Esophagus mucosa (tissue), 1 donor: ENCODE results near the gene TBCA. TPM values are rescaled to one million over a fixed set of nuclear protein-coding genes. Genes with fewer than 3 reads are reported as not detected.

Experiments used
- ATAC-seq: fragments of 200-7000 bp; cut with Tn5 transposase; one replicate; pipeline ENCODE4 v1.9.1; 2020
- total RNA-seq: library from RNA; stranded (reverse); gene quantifications from one replicate; pipeline ENCODE4 v1.2.4, GENCODE V29; 2023
- donor health status: DM: yes; HTN: yes; CAD: no.

Gene TBCA
- total RNA-seq, 1 donor from 2014 or later: 132 TPM

DNA sequence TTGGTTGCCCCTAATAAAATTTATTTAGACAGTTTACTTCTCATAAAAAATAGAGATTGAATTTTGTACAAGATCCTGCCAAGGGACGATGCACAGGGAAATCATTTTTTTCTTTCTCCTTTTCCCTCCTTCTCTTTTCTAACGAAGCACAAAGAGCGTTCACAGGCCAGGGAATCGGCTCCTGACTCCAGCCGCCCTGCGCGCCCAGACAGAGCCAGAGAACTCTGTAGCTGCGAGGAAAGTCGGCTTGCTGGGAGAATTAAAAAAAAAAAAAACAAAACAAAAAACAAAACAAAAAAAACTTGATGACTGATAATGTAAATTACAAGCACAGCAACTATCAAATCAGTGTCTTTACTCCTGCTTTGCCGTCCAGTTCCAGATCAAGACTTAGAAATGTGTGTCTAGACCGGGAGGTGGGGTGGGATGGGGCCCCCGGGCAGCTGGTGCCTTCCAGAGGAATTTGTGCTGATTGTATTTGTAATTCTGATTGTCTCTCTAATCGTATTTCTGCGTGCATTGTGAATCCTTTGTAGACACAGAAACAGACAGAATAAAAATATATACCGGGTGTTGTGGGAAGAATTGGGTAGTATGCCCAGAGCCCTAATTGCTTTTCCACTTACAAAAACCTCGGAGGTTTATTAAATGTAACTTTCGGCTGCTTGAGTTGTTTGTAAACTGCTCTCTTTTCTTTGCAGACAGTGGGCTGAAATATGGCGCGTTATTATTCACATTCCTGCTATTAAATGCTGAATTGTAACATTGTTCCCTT is 134.0 kb downstream of the TBCA start:
- ATAC-seq: no peak

GRCh38 chr5:77641397-77641943 is 134.7 kb downstream of the TBCA start:
- ATAC-seq: no peak

Other genes with a start within 250 kb of the TBCA start
- gene OTP, start 137.6 kb downstream of the TBCA start, total RNA-seq: not detected